ENCODE data around the gene SFPQ. TPM values are rescaled to one million over a fixed set of nuclear protein-coding genes. Genes with fewer than 3 reads are reported as not detected.

Gene SFPQ
- total RNA-seq, 1 experiment from 2014 or later = 573 TPM

DNA sequence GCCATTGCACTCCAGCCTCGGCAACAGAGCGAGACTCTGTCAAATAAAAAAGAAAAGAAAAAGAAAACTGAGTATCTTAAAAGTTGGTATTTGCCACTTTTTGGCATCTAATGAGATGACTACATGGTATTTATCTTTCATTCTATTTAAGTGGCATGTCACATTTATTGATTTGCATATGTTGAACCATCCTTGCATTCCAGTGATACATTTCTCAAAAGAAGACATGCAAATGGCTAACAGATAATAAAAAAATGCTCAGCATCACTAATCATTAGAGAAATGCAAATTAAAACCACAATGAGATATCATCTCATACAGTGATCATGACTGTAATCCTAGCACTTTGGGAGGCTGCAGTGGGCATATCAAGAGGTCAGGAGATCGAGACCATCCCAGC, 28.1 kb downstream of the SFPQ start:
- H3K9ac ChIP-seq (ENCODE audit: extremely low read depth, insufficient read length, low read length) = no peak overlapping the region
- H4K5ac ChIP-seq (ENCODE audit: insufficient read length, low read depth, low read length) = no peak overlapping the region
- H4K8ac ChIP-seq (replicated peaks; ENCODE audit: insufficient read length, low read depth, low read length) = no peak overlapping the region
- H3K36me3 Mint-ChIP-seq (ENCODE audit: insufficient read depth in 1 of 3, low read depth in 3 of 3) = peaks cover 0 to 3% (median 2%) of the 10 kb centered on the region in 3 experiments; a peak in 2 of 7 replicates
- H4K91ac ChIP-seq (ENCODE audit: insufficient read length, low read depth, low read length) = no peak overlapping the region
- H3K79me1 ChIP-seq (ENCODE audit: insufficient read depth, low read depth, low read length, poor library complexity, severe bottlenecking) = no peaks in the 10 kb centered on the region
- H3K18ac ChIP-seq (ENCODE audit: insufficient read length, low read depth, low read length) = no peak overlapping the region
- H3K27ac Mint-ChIP-seq = no peak overlapping the region
- no peak overlapping the region for H2AK5ac ChIP-seq (ENCODE audit: insufficient read length, low read length)
- no peak overlapping the region for H3K56ac ChIP-seq (ENCODE audit: insufficient read length, low read depth, low read length)
- H2BK12ac ChIP-seq (ENCODE audit: insufficient read length, low read depth, low read length) = no peak overlapping the region
- no peak overlapping the region for H2AFZ ChIP-seq (ENCODE audit: low read length)
- H3K23ac ChIP-seq (ENCODE audit: insufficient read length, low read depth, low read length) = no peak overlapping the region
- H4K20me1 ChIP-seq (ENCODE audit: control insufficient read depth, insufficient read depth, insufficient read length) = no peaks in the 10 kb centered on the region
- H2BK15ac ChIP-seq (ENCODE audit: low read depth, low read length) = no peak overlapping the region
- no peaks in the 10 kb centered on the region for H3K4me1 ChIP-seq (ENCODE audit: insufficient read depth, low read length)
- no peak overlapping the region for H2BK20ac ChIP-seq (ENCODE audit: low read depth, low read length, poor library complexity, severe bottlenecking)
- H2BK120ac ChIP-seq (ENCODE audit: low read depth, low read length, poor library complexity, severe bottlenecking) = no peak overlapping the region
- no peaks in the 10 kb centered on the region for H3K9me3 ChIP-seq (ENCODE audit: control insufficient read depth, low read depth, low read length)
- no peak for DNase-seq
- H2BK5ac ChIP-seq (ENCODE audit: insufficient read length, low read length) = no peak overlapping the region
- H3T11ph ChIP-seq (ENCODE audit: low read length) = no peak overlapping the region
- H3K9me3 Mint-ChIP-seq = peaks cover 6 to 11% of the 10 kb centered on the region in 2 experiments; a peak in 4 of 5 replicates
- no peaks in the 10 kb centered on the region for H3K27me3 ChIP-seq (ENCODE audit: insufficient read depth, low read length)
- H3K79me2 ChIP-seq (ENCODE audit: insufficient read depth, low read length) = no peaks in the 10 kb centered on the region
- H3K27ac ChIP-seq (ENCODE audit: insufficient read length, low read depth, low read length) = no peak overlapping the region
- no peak overlapping the region for H3K14ac ChIP-seq (ENCODE audit: insufficient read depth, low read length)
- no peak overlapping the region for H3K4ac ChIP-seq (ENCODE audit: low read depth, low read length)
- H3K23me2 ChIP-seq (ENCODE audit: insufficient read length, low read depth, low read length, poor library complexity, severe bottlenecking) = no peaks in the 10 kb centered on the region
- TF ChIP-seq, protein P1, sequence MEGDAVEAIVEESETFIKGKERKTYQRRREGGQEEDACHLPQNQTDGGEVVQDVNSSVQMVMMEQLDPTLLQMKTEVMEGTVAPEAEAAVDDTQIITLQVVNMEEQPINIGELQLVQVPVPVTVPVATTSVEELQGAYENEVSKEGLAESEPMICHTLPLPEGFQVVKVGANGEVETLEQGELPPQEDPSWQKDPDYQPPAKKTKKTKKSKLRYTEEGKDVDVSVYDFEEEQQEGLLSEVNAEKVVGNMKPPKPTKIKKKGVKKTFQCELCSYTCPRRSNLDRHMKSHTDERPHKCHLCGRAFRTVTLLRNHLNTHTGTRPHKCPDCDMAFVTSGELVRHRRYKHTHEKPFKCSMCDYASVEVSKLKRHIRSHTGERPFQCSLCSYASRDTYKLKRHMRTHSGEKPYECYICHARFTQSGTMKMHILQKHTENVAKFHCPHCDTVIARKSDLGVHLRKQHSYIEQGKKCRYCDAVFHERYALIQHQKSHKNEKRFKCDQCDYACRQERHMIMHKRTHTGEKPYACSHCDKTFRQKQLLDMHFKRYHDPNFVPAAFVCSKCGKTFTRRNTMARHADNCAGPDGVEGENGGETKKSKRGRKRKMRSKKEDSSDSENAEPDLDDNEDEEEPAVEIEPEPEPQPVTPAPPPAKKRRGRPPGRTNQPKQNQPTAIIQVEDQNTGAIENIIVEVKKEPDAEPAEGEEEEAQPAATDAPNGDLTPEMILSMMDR (conservative IDR thresholded peaks at IDR 0.05) = no peak
- no peaks in the 10 kb centered on the region for H3K4me1 Mint-ChIP-seq
- no peaks in the 10 kb centered on the region for H3K27me3 Mint-ChIP-seq (ENCODE audit: low read depth)
- no CpG with 5 or more reads among the region's 3 CpGs for WGBS (ENCODE audit: extremely low coverage, insufficient read length, low lambda C conversion rate)
- no peak overlapping the region for H3K4me2 ChIP-seq (ENCODE audit: insufficient read depth, insufficient read length, low read length)
- H3K4me3 Mint-ChIP-seq = no peak overlapping the region

All from H9 (cell line).